ENCODE data around the gene FOXA1. TPM values are rescaled to one million over a fixed set of nuclear protein-coding genes. Genes with fewer than 3 reads are reported as not detected.
"Not testable (repeated sequence)": the region's sequence is repeated elsewhere in the genome, so short reads cannot be mapped to it uniquely, and the experiment has no call there.

The FOXA1 gene
- total RNA-seq, 2 experiments from 2014 or later: not detected

GRCh38 chr14:37558740-37559139, 36.3 kb downstream of the FOXA1 start:
- CTCF ChIA-PET: no interaction called here
- DNase-seq: no peak
- intact Hi-C loops (cut with micrococcal nuclease): no loop called here
- H3K27me3 Mint-ChIP-seq (ENCODE audit: low read depth): no peaks in the 10 kb centered on the region
- no peaks in the 10 kb centered on the region for H3K36me3 Mint-ChIP-seq (ENCODE audit: low read depth)
- H3K4me3 Mint-ChIP-seq: no peak overlapping the region
- no peak overlapping the region for H3K27ac Mint-ChIP-seq
- H3K4me1 Mint-ChIP-seq (ENCODE audit: low read depth): no peaks in the 10 kb centered on the region
- H3K9me3 Mint-ChIP-seq: peaks cover 4% of the 10 kb centered on the region

- H3K36me3 Mint-ChIP-seq (ENCODE audit: low read depth); intact Hi-C loops (cut with micrococcal nuclease); H3K27ac Mint-ChIP-seq; DNase-seq; H3K9me3 Mint-ChIP-seq; CTCF ChIA-PET; H3K4me3 Mint-ChIP-seq; H3K4me1 Mint-ChIP-seq (ENCODE audit: low read depth); H3K27me3 Mint-ChIP-seq (ENCODE audit: low read depth): not testable (repeated sequence)
Measured at GRCh38 chr14:37555596-37555995, 39.5 kb downstream of the FOXA1 start.

- no peak overlapping the region for H3K27ac Mint-ChIP-seq
- H3K4me1 Mint-ChIP-seq (ENCODE audit: low read depth): no peaks in the 10 kb centered on the region
- H3K9me3 Mint-ChIP-seq: peaks cover 6% of the 10 kb centered on the region
- intact Hi-C loops (cut with micrococcal nuclease): no loop called here
- H3K27me3 Mint-ChIP-seq (ENCODE audit: low read depth): no peaks in the 10 kb centered on the region
- no peak overlapping the region for H3K4me3 Mint-ChIP-seq
- H3K36me3 Mint-ChIP-seq (ENCODE audit: low read depth): no peaks in the 10 kb centered on the region
- DNase-seq: no peak
- CTCF ChIA-PET: no interaction called here
Measured at GRCh38 chr14:37553935-37554550, 41.0 kb downstream of the FOXA1 start.

GRCh38 chr14:37551119-37551518, 43.9 kb downstream of the FOXA1 start:
- Mint-ChIP-seq H3K36me3 (ENCODE audit: low read depth) (no peaks in the 10 kb centered on the region), H3K27me3 (ENCODE audit: low read depth) (no peaks in the 10 kb centered on the region), H3K9me3 (peaks cover 5% of the 10 kb centered on the region), H3K27ac (no peak overlapping the region), H3K4me1 (ENCODE audit: low read depth) (no peaks in the 10 kb centered on the region), H3K4me3 (no peak overlapping the region)
- no peak for DNase-seq
- intact Hi-C loops (cut with micrococcal nuclease): no loop called here
- CTCF ChIA-PET: no interaction called here

GRCh38 chr14:37550511-37550910, 44.5 kb downstream of the FOXA1 start:
- no peak overlapping the region for H3K27ac Mint-ChIP-seq
- H3K9me3 Mint-ChIP-seq: peaks cover 5% of the 10 kb centered on the region
- intact Hi-C loops (cut with micrococcal nuclease): no loop called here
- no peaks in the 10 kb centered on the region for H3K4me1 Mint-ChIP-seq (ENCODE audit: low read depth)
- no peaks in the 10 kb centered on the region for H3K36me3 Mint-ChIP-seq (ENCODE audit: low read depth)
- CTCF ChIA-PET: no interaction called here
- H3K4me3 Mint-ChIP-seq: no peak overlapping the region
- H3K27me3 Mint-ChIP-seq (ENCODE audit: low read depth): no peaks in the 10 kb centered on the region
- no peak for DNase-seq

GRCh38 chr14:37546621-37547447, 48.2 kb downstream of the FOXA1 start:
- Mint-ChIP-seq H3K4me3 (no peak overlapping the region), H3K36me3 (ENCODE audit: low read depth) (no peaks in the 10 kb centered on the region), H3K9me3 (no peaks in the 10 kb centered on the region), H3K27ac (no peak overlapping the region), H3K27me3 (ENCODE audit: low read depth) (no peaks in the 10 kb centered on the region), H3K4me1 (ENCODE audit: low read depth) (no peaks in the 10 kb centered on the region)
- DNase-seq: no peak
- CTCF ChIA-PET: no interaction called here
- intact Hi-C loops (cut with micrococcal nuclease): no loop called here

GRCh38 chr14:37545174-37545573, 49.9 kb downstream of the FOXA1 start:
- Mint-ChIP-seq H3K9me3 (no peaks in the 10 kb centered on the region), H3K36me3 (ENCODE audit: low read depth) (no peaks in the 10 kb centered on the region), H3K4me3 (no peak overlapping the region), H3K27me3 (ENCODE audit: low read depth) (no peaks in the 10 kb centered on the region), H3K4me1 (ENCODE audit: low read depth) (no peaks in the 10 kb centered on the region), H3K27ac (no peak overlapping the region)
- CTCF ChIA-PET: interaction anchor here (0.6 kb wide), 2 partner anchors 141 to 257 kb away, joined by 4 to 5 read pairs; no protein-coding TSS in a partner anchor
- intact Hi-C loops (cut with micrococcal nuclease): no loop called here
- DNase-seq: no peak

- H3K4me3 Mint-ChIP-seq: no peak overlapping the region
- no peaks in the 10 kb centered on the region for H3K27me3 Mint-ChIP-seq (ENCODE audit: low read depth)
- intact Hi-C loops (cut with micrococcal nuclease): no loop called here
- no peaks in the 10 kb centered on the region for H3K9me3 Mint-ChIP-seq
- H3K36me3 Mint-ChIP-seq (ENCODE audit: low read depth): no peaks in the 10 kb centered on the region
- CTCF ChIA-PET: interaction anchor here (0.6 kb wide), 2 partner anchors 140 to 258 kb away, joined by 4 to 5 read pairs; no protein-coding TSS in a partner anchor
- no peak for DNase-seq
- H3K4me1 Mint-ChIP-seq (ENCODE audit: low read depth): no peaks in the 10 kb centered on the region
- no peak overlapping the region for H3K27ac Mint-ChIP-seq
Measured at GRCh38 chr14:37544407-37544806, 50.6 kb downstream of the FOXA1 start.

- Mint-ChIP-seq H3K27ac (no peak overlapping the region), H3K4me3 (no peak overlapping the region), H3K36me3 (ENCODE audit: low read depth) (no peaks in the 10 kb centered on the region), H3K9me3 (peaks cover 3% of the 10 kb centered on the region), H3K4me1 (ENCODE audit: low read depth) (no peaks in the 10 kb centered on the region), H3K27me3 (ENCODE audit: low read depth) (no peaks in the 10 kb centered on the region)
- intact Hi-C loops (cut with micrococcal nuclease): no loop called here
- no peak for DNase-seq
- CTCF ChIA-PET: no interaction called here
Measured at GRCh38 chr14:37539992-37540391, 55.1 kb downstream of the FOXA1 start.

Other genes with a start within 250 kb of the FOXA1 start
- not detected for gene TTC6, start 380 bp upstream of the FOXA1 start, total RNA-seq

Measured in activated naive CD4-positive, alpha-beta T cell treated with anti-CD3 and anti-CD28 coated beads for 36 hours (primary cell).